Activated naive CD4-positive, alpha-beta T cell treated with Interleukin-2 at 50 U/mL for 16 hours (primary cell): ENCODE results near the gene OST4.
"Not testable (repeated sequence)": the region's sequence is repeated elsewhere in the genome, so short reads cannot be mapped to it uniquely, and the experiment has no call there.

Experiments
- DNase-seq: peaks from one replicate; pipeline ENCODE4 v3.0.0-alpha.2; 2020

Gene OST4

DNA sequence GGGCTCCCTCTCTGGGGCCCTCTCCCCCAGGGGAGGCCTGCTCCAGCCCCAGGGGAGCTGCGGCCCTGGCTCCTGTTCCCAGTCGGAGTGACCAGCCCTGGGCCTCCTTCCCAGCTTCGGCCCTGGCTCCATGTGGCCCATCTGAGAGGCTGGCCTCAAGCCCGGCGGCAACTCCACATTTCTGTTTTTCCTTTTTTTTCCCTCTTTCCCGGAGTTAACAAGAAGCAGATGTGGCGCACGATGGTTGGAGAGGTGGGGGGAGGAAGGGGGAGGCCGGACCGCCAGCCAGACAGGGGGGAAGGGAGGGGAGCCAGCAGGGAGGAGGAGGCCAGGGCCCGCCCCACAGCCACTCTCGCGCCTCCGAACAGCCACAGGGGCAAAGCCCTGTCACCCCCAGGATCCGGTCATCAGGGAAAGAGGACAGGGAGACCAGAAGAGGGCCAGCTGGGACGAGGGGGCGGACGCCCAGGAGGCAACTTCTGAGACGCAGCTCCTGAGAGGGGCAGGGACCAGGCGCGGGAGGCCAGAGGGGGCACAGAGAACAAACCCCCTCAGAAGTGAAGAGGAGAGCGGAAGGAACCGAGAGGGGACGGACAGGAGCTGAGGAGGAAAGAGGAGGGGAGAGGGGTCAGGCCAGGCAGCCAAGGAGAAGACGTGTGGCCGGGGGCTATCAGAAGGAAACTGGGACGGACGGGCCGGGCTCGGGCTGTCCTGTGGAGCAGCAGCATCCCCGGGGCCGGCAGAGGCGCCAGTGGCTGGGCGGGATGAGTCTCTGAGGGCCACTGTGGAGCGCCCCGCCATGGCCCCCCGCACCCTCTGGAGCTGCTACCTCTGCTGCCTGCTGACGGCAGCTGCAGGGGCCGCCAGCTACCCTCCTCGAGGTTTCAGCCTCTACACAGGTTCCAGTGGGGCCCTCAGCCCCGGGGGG is 7.1 kb upstream of the OST4 start, which contains the start of gene EMILIN1:
Gene EMILIN1, plus strand, starts transcription at position 349 of the 928 bp plus-strand sequence. Its CDS starts 451 bp downstream, at position 800.
- DNase-seq: no peak

DNA sequence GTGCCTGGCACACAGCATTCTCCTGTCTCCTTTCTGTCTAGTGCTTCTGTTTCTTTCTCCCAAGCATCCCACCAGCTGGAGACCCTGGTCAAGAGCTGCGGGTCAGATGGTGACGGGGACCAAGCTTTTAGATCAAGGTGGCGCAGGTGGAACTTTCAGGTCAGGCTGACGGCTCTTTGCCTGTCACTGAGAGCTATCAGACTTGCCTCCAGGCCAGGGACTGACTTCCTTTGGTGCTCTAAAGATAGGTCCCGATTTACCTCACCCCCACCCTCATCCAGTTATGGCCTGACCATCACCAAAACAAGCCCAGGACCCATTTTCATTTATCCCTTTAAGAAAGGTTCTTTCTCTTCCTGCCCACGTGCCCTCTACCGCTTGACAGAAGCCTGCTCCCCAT is 5.8 kb upstream of the OST4 start:
- no peak for DNase-seq

DNA sequence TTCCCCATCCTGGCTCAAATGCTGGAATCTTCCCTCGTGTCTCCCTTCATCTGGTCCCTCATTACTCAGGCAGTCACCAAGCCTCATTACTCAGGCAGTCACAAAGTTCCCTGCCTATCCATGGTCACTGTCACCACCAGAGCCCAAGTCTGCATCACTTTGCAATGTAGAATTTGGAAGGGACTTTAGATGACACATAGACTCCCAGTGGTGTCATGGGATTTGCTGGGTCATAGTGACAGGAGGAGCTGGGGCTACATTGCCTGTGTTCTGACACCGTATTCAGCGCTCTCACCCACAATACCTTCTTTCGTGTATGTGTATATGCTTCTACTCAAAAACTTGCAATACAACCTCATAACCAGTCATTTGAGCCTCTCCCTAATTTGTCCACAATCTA is 4.9 kb upstream of the OST4 start:
- no peak for DNase-seq

DNA sequence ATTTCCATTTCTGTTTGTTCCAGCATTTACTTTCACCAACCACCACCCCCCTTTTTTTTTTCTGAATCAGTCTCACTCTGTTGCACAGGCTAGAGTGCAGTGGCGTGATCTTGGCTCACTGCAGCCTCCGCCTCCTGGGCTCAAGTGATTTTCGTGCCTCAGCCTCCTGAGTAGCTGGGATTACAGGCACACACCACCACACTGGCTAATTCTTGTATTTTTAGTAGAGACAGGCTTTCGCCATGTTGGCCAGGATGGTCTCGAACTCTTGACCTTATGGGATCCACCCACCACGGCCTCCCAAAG is 4.1 kb upstream of the OST4 start:
- DNase-seq: not testable (repeated sequence)

DNA sequence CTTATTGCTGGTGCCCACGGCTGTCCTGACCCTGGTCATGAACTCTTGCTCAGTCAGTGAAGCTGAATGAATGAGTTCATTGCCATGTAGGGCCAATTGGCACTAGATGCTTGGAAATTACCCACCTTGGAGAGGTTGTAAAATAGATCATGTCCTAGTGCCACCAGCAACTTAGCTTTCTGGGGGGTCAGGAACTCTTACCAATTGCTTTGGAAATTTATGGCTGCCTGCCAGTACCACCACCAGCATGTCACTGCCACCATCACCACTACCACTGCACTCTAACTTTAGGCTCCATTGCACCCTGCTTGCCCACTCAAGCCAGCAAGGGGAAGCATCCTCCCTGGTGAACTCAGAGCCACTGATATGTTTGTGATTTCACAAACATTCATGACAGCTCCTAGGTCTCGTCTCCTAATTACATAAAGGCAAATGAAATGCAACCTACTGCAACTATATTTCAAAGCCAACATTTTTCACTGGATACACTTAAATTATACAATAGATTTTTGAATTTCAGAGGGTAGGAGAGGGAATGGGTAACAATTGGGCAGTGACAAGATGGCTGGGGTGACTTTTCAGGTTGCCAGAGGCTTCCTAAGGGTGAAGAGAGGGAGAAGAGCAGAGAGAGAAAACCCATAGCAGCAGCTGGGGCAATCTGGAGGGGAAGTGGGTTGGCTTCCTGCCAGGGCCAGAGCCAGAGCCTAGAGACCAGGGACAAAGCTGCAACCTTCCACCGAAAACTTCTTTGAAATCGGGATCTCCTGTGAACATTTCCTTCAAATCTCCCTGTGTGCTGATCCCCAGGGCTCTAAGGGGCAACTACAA is 3.5 kb upstream of the OST4 start:
- DNase-seq: peak; percentile 35

DNA sequence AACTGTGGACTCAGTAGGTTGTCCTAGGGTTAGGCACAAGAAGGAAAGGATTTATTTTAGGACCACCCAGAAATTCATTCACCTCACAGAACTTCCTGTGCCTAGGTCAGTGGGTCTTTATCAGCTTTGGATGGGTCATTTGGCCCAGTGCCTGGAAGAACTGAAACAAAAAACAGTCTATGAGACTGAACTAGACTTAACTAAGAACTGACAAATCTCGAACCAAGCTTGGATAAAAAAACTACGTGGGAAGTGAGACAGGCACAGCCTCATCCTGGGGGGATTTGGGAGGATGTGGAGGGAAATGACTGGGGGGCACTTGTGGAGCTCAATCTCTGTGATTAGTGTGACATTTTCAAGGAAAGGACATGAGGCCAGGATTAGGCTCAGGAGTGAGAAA is 2.3 kb upstream of the OST4 start:
- no peak for DNase-seq

DNA sequence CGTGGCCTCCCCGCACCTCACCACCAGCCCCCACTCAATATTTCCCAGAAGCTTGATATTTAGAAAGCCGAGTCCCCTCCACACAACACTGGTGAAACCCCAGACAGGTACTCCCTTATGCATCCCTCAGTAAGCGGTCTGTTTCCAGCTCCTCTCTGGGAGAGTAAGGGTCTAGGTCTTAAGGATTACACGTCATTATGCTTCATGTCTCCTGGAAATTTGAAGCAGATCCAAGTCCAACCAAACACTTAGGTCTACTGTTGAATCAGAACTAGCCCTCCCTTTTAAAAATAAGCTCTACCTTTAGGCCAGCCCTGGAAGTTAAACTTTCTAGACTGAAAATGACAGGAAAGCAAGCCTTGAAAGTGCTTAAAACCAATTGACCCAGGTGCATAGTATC is 1.5 kb upstream of the OST4 start:
- DNase-seq: no peak

DNA sequence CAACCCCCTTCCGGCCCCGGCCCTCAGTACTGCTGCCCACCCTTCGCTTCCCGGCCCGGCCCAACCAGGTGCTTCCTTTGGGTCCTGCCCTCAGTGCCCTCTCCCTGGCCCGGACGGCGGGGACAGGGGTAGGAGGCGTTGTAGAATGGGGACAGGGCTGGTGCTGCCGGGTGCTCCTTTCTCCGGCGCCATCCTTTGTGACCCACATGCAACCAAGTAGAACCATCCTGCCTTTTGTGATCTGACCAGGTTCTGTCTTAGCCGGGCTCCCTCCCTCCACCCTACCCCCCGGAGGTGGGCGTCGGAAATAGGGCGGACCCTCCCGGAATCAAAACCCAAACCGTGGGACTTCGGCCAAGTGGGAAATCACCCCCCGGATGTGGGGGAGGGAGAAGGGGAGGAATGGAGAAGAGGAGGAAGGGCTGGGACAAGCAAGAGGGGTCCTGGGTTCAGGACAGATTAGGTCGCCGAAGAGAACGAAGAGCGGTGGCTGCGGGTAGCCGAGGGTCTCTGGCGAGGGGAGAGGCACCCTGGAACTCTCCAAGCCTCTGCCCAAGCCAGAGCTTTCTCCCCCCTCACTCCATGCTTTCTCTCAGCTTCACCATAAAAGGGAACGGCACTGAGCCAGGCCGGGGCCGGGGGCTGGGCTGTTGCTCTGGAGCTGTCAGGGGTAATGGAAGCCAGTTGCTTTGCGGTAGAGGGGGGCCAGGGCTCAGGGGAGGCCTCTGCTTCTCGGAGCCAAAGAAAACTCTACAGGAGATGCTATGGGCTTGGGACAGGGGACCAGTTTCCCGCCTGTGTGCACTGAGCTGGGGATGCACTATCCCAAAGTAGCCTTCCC is 756 bp upstream of the OST4 start:
- peak; percentile 44 for DNase-seq

DNA sequence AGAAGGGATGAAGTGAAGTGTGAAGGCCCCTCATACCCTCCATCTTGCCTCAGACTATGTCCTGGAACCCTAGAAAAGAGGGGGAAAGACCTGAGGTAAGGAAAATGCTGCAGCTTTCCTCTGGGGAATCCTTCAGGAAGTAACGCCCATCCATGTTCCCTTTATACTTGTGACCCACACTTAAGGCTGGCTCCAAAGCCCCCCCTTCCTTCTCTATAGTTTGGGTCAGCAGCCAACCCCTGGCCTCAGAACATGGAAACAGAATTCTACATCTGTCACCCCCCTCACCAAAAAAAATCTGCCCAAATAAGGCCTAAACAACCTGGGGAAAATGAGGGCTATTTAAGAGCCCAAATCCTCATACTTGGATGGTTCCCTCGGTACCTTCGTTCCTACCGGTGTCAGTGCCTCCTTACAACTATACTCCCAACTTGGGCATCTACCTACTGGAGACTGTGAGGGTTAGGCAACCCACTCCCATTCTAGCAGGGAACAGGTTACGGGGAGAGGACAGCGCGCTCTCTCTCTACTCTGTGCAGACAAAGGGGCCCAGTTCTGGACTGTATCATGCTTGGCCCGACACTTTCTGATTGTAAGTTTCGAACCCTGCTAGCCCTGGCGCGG is 689 bp downstream of the OST4 start:
- no peak for DNase-seq

DNA sequence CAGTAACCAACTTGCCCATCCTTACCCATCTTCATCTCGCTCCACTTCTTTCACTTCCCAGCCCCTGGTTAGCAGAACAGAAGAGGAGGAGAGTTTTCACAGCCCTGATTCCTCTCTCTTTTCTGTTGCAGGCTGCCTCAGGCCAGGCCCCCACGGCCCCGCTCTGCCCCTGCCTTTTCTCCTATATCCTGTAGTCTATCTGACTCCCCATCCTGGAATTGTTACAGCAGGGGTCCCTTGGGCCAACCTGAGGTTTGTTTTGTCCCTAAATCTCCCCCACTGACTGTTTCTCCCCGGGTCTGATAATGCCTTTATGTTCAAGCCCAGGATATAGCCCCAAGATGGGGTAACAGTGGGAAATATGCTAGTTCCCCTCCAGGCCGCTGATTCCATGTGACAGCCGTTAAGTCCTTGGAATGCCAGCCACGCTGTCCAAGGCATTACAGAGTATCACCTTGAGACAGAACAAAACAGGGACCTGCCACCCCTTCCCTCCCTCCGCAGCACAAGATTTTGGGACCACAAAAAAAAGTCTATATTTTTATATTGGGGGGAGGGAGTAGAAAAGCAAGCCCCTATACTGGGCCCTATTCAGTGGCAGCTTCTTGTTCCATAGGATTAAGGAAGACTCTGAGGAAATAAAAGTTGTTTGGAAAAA is 1.4 kb downstream of the OST4 start:
- DNase-seq: no peak

DNA sequence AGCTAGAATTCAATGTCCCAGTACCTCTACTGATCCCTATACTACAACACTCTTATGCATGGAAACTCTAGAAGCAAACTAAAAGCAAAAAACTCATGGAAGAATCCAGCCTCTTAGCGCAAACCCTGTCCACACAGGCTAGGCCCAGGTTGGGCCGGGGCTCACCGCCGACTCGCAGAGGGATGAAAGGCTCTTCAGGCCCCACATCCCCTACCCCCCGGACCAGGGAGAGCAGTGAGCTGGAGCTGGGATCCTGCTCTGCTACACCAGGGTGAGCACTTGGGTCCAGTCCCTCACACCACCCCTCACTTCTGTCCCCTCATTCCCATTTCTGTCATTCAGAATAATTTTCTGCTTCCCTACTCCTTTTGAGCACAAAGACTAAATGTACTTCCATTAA is 2.0 kb downstream of the OST4 start:
- no peak for DNase-seq

DNA sequence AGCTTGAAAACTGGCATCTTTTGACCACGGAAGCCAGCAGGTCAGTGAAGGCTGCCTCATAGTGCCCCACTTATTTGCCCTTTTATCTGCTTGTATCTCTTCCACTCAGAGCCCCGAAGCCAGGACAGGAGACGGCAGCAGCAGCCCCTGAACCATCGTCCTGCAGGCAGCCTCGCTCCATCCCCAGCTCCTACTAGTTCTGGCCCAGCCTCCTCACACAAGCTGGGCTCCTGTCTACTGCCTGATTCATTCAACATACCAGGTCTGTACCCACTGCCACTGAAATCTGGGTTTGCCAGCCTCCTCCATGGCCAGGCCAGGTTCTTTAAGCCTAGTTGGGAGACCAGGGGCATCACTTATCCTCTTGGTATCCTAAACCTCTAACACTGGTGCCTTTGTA is 4.1 kb downstream of the OST4 start:
- no peak for DNase-seq

DNA sequence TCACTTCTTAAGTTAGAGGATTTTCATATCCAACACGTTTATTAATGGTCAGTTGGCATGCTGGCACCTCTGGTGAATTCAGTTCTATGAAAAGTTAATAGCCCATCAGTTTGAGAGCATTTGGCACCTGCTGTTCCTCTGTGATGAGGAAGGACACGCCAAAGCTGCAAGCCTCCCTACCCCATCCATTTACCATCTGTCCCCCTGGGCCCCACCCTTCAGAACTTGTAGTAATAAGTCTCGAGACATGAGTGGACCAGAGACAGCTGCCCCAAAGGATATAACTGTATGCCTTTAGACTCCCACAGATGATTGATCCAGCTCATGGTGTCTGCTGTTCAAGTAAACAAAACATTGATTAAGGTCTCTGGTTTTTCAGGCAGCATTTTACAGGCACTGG is 6.3 kb downstream of the OST4 start:
- no peak for DNase-seq

DNA sequence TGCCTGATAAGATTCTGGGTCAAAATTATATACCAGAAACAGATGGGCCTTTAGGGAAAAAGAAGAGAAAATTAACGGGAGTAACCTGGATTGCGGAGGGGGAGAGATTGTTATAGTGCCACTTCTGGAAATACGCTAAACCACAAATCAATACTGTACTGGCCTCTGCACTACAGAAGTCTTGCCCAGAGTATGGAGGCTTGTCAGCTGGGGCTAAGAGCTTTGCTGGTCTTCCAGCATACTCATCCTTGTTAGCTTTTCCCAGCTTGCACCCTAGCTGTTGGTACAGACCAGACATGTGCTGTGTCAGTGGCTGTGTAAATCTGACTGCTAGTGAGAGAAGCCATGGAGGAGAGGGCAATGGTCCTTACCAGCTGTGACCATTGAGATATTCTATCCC is 11.1 kb downstream of the OST4 start:
- no peak for DNase-seq

DNA sequence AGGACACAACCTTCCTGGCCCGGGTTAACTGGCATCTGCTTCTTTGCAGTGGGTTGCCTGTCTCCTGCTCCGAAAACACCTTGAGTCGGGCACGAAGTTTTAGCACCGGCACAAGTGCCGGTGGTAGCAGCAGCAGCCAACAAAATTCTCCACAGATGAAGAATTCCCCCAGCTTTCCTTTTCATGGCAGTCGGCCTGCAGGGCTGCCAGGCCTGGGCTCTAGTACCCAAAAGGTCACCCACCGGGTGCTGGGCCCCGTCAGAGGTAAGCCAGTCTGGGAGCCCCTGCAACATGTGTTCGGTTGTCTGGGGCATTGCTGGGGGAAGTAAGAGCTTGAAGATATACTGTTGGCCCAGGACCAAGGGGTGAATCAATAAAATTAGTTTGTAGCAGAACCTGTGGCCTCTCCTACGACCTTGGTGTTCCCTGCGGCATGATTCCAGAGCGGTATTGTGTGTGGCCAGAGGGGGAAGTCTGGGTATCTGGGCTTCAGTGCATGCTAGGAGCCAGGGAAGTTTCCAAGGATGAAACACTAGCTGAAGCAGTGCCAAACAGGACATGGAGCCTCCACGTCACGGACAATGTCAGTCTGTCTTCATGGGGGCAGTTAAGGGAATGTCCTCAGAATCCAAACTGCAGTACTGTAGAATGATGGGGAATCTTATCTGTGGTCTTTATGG is 12.2 kb downstream of the OST4 start:
- DNase-seq: no peak

DNA sequence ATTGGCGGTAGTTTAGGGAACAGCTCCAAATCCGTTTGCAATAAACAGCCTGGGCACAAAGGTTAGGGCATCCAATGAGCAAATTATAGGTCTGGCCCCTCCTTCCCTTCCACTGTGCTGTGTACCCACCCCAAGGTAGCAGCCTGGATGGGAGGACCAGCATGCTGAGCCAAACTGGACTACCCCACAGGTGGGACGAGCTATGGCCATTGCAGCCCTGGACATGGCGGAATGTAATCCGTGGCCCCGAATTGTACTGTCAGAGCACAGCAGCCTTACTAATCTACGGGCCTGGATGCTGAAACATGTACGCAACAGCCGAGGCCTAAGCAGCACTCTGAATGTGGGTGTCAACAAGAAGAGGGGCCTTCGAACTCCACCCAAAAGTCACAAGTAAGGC is 13.2 kb downstream of the OST4 start:
- DNase-seq: no peak

DNA sequence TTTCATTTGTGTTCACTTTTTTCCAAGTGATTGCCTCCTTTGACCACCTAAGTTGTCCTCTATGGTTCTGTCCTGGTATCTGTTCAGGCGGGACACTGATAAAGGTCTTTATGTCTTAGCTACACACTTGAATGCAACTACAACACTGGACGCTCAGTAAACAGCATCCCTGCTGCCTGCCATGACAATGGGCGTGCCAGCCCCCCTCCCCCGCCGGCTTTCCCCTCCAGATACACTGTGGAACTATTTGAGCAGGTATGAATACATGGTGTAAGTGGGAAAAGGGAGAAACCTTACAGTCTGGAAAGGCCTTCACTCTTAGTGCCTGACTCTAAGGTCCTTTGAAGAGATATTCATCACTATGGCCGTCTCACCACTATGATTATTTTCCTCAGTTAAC is 14.3 kb downstream of the OST4 start:
- no peak for DNase-seq

DNA sequence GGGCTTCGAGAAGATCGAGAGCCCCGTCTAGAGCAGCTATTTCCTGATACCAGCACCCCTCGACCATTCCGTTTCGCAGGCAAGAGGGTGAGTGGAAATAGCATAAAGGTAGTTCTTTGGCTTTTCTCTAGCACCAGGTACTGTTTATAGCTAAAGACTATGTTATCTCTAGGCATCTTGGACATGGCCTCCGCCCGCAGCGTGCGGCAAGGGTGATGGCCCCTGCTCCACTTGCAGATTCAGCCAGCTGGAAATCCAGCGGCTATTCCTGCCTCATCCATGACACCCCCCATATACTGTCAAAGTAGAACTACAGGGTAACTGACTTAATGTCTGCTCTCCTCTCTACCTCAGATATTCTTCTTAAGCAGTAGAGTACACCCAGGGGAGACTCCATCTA is 16.7 kb downstream of the OST4 start:
- DNase-seq: no peak

DNA sequence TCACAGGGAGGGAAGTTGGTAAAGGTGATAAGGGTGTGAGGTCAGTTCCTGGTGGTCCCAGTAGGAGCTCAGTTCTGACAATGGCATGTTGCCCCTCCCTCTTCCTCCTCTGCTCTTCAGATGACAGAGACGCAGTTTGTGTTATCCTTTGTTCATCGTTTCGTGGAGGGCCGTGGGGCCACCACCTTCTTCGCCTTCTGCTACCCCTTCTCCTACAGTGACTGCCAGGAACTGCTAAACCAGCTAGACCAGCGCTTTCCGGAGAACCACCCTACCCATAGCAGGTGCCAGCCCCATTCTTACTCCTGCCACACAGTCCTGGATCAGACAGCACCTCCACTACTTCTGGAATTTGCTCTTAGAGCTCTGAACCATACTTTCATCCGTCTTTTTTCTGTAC is 17.7 kb downstream of the OST4 start:
- DNase-seq: no peak

DNA sequence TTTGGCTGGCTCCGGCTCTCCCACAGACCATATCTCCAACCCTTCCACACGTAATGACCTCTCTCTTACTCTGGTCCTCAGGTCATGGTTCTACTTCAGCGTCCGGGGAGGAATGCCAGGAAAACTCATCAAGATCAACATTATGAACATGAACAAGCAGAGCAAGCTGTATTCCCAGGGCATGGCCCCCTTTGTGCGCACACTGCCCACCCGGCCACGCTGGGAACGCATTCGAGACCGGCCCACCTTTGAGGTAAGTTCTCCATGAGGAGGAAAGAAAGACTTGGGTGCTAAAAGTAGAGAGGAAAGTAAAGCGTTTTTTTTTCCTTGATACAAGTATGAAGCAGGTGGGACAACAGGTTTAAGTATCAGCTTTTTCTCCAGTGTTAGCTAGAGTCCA is 18.1 kb downstream of the OST4 start:
- DNase-seq: no peak

DNA sequence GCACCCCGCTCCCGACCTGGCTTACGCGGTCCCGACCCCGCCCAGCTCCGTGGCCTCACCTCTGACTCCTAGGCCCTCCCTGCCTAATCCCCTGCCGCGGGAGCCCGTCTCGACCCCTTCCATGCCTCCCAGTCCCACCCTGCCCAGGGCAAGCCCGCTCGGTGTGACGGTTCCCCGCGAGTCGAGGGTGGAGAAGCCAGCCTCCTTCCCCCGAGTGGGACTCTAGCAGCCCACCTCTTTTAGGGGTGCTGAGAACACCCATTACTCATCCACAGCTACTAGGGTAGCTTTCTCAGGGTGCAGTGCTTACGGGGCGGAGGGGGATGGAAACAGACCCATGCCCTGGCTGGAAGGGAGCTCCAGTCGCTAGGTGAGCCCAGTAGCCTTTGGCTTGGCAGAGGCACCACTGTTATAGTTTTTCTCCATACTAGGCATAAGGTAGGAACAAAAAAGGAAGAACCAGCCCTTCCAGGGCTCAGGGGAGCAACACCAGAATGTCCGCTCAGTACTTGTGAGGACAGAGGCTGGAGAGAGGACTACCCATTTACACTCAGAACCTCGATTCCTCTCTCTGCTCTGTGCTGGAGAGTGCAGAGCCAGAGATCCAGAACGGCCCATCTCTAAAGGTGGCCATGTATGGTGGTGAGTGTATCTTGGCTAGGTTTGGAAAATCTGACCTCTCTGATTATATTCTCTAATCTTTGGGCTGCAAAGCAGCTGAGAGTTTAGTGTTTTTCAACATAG is 19.4 kb downstream of the OST4 start:
- no peak for DNase-seq
